ENCODE results near the gene DLG4. TPM values are rescaled to one million over a fixed set of nuclear protein-coding genes. Genes with fewer than 3 reads are reported as not detected.
"Not testable (repeated sequence)": the region's sequence is repeated elsewhere in the genome, so short reads cannot be mapped to it uniquely, and the experiment has no call there.

DLG4 gene
- total RNA-seq, 4 donors from 2014 or later: 6.8 to 21.5 (median 12.4) TPM

DNA sequence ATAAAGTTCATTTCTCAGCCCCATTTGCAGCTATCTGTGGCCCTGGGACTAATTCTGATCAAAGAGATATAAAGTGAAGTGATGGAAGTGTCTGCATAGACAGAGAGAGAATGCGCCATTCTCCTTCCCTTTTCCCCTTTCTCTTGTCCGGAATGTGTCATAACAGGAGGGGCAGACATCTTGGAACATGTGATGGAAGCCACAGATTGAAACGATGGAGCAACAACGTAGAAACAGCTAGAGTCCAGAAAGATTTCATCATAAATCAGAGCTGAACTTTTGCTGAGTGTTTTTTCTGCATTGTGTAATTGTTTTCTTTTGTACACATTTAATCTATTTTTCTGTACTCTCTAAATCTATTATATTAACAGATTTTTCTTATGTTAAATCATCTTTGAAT is 51.8 kb downstream of the DLG4 start:
- WGBS, 2 donors: 75 to 85% methylated on average over 4 of the region's 4 CpGs
- no peak for DNase-seq
- TF ChIP-seq, protein P1, sequence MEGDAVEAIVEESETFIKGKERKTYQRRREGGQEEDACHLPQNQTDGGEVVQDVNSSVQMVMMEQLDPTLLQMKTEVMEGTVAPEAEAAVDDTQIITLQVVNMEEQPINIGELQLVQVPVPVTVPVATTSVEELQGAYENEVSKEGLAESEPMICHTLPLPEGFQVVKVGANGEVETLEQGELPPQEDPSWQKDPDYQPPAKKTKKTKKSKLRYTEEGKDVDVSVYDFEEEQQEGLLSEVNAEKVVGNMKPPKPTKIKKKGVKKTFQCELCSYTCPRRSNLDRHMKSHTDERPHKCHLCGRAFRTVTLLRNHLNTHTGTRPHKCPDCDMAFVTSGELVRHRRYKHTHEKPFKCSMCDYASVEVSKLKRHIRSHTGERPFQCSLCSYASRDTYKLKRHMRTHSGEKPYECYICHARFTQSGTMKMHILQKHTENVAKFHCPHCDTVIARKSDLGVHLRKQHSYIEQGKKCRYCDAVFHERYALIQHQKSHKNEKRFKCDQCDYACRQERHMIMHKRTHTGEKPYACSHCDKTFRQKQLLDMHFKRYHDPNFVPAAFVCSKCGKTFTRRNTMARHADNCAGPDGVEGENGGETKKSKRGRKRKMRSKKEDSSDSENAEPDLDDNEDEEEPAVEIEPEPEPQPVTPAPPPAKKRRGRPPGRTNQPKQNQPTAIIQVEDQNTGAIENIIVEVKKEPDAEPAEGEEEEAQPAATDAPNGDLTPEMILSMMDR (IDR thresholded peaks at IDR 0.05): no peak
- no peak for TF ChIP-seq POLR2A (IDR thresholded peaks at IDR 0.05)

DNA sequence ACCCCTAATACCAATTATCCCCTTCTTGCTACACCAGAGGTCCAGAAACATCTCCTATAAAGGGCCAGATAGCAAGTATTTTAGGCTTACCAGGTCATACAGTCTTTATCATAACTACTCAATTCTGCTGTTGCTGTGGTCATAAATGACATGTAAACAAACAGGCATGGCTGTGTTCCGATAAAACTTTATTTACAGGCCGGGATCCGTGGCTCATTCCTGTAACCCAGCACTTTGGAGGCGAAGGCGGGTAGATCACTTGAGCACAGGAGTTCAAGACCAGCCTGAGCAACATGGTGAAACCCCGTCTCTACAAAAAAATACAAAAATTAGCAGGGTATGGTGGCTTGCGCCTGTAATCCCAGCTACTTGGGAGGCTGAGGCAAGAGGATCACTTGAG is 52.8 kb downstream of the DLG4 start:
- Histone ChIP-seq H3K4me1 (peaks cover under 1% of the 10 kb centered on the region in 2 donors), H3K4me3 (replicated peaks in 1 of 3) (no peak overlapping the region), H3K27ac (no peak overlapping the region), H3K36me3 (no peaks in the 10 kb centered on the region), H3K9me3 (no peaks in the 10 kb centered on the region), H3K27me3 (no peaks in the 10 kb centered on the region)
- no peak for DNase-seq
- WGBS, 2 donors: 95 to 97% methylated on average over 7 of the region's 7 CpGs
- intact Hi-C loops (cut with DNase I): no loop called here
- TF ChIP-seq POLR2A (IDR thresholded peaks at IDR 0.05): no peak
- TF ChIP-seq, protein P1 (IDR thresholded peaks at IDR 0.05): no peak

More for the DNA sequence above, 51.8 kb downstream of the DLG4 start:
- intact Hi-C loops (cut with DNase I): no loop called here
- Histone ChIP-seq H3K4me3 (replicated peaks in 1 of 3) (no peak overlapping the region), H3K36me3 (no peaks in the 10 kb centered on the region), H3K4me1 (peaks cover 5% of the 10 kb centered on the region in 2 donors), H3K27ac (no peak overlapping the region), H3K9me3 (no peaks in the 10 kb centered on the region), H3K27me3 (no peaks in the 10 kb centered on the region)

DNA sequence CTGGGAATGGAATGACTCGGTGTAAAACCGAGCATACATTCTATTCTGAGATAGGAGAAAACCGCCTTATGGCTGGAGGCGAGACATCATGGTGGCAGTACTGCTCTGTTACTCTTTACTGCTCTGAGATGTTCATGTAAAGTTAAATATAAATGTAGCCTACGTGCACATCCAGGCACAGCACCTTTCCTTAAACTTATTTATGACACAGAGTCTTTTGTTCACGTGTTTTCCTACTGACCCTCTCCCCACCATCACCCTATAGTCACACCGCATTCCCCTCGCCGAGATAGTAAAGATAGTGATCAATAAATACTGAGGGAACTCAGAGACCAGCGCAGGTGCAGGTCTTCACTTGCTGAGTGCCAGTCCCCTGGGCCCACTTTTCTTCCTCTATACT is 60.1 kb downstream of the DLG4 start:
- H3K4me1 ChIP-seq; DNase-seq; H3K27ac ChIP-seq; H3K36me3 ChIP-seq; H3K27me3 ChIP-seq; intact Hi-C loops (cut with DNase I); H3K9me3 ChIP-seq; H3K4me3 ChIP-seq (replicated peaks in 1 of 3): not testable (repeated sequence)
- WGBS, 2 donors: 69 to 77% methylated on average over 10 of the region's 10 CpGs

DNA sequence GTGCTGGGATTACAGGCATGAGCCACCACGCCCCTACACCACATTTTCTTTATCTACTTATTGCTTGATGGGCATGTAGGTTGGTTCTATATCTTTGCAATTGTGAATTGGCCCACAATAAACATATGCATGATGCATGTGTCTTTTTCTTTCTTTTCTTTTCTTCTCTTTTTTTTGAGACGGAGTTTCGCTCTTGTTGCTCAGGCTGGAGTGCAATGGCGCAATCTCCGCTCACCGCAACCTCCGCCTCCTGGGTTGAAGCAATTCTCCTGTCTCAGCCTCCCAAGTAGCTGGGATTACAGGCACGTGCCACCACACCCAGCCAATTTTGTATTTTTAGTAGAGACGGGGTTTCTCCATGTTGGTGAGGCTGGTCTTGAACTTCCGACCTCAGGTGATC is 61.2 kb downstream of the DLG4 start:
- H3K4me1 ChIP-seq; H3K36me3 ChIP-seq; DNase-seq; H3K27ac ChIP-seq; H3K9me3 ChIP-seq; intact Hi-C loops (cut with DNase I); H3K4me3 ChIP-seq (replicated peaks in 1 of 3); H3K27me3 ChIP-seq: not testable (repeated sequence)
- WGBS, 2 donors: 92 to 95% methylated on average over 10 of the region's 10 CpGs

DNA sequence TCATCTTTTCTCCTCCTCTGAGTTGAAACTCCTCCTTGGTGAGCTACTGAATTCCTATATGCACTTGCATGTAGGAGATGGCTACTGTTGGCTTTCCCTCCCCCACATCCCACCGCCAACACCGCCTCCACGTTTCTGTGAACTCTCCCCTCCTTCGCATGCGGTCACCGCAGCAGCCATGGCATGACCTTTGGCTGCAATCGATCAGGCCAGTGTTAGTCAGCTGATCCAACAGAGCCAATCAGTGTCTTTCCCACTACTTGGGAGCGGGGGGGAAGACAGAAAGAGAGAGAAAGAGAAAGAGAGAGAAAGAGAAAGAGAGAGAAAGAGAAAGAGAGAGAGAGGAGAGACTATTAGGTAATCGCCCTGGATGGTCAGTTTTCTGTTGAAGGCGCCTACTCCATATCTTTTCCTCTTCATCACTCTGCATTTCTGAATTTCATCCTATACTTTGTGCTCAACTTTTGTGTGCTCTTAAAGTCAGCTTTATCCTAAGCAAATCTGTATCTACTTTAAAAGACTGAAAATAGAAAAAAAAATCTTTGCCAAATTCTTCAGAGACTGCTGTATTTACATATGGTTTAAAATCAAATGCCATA is 63.2 kb downstream of the DLG4 start:
- TF ChIP-seq, protein P1 (IDR thresholded peaks at IDR 0.05): no peak
- TF ChIP-seq POLR2A (IDR thresholded peaks at IDR 0.05): no peak
- H3K4me3 ChIP-seq (replicated peaks in 1 of 3): no peak overlapping the region
- H3K36me3 ChIP-seq: no peaks in the 10 kb centered on the region
- no peak for DNase-seq
- intact Hi-C loops (cut with DNase I): no loop called here
- no peaks in the 10 kb centered on the region for H3K4me1 ChIP-seq
- no peak overlapping the region for H3K27ac ChIP-seq
- 81 to 90% methylated on average over 10 of the region's 10 CpGs for WGBS, 2 donors
- H3K9me3 ChIP-seq: no peaks in the 10 kb centered on the region
- no peaks in the 10 kb centered on the region for H3K27me3 ChIP-seq

DNA sequence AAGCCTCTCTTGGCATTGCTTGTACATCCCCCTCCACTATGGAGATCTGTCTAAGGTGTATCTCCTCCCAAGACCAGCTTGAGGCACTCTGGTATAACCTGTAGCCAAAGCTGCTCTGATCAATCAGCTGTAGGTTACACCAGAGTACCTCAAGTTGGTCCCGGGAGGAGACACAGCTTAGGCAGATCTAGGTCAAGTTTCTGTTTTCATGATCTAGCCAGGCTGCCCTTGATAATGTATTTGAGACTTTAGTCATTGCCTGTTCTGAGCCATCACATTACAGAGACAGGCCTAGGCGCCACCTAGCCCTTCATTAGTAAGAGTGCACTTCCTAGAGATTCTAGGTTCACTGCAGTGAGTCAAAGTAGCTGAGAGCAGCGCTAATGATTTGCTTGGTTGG is 71.9 kb downstream of the DLG4 start:
- 56 to 59% methylated on average over 3 of the region's 3 CpGs for WGBS, 2 donors
- no peak for TF ChIP-seq POLR2A (IDR thresholded peaks at IDR 0.05)
- TF ChIP-seq, protein P1 (IDR thresholded peaks at IDR 0.05): no peak
- intact Hi-C loops (cut with DNase I): no loop called here
- H3K27me3 ChIP-seq: no peaks in the 10 kb centered on the region
- no peak for DNase-seq
- no peaks in the 10 kb centered on the region for H3K36me3 ChIP-seq
- H3K27ac ChIP-seq: no peak overlapping the region
- H3K9me3 ChIP-seq: no peaks in the 10 kb centered on the region
- no peak overlapping the region for H3K4me3 ChIP-seq (replicated peaks in 1 of 3)
- H3K4me1 ChIP-seq: no peaks in the 10 kb centered on the region

Measured in thyroid gland (tissue), 4 donors.